HL-60 (cell line): ENCODE data around the gene FGA.

Experiments
- DNase-seq, 2 experiments: peaks; one replicate each; pipeline ENCODE4 v3.0.0-alpha.2; 2010 to 2020; ENCODE audit warnings: low read depth in 1 of 2, low spot score in 1 of 2
- H3K27ac ChIP-seq: fragments of 250-450 bp; sonication (Bioruptor Pico); replicated peaks from 2 replicates; pipeline ENCODE4 v1.5.1; 2020; ENCODE audit warnings: mild to moderate bottlenecking, moderate library complexity
- H3K27me3 ChIP-seq: fragments of 250-450 bp; sonication (Bioruptor Pico); 2 replicates; pipeline ENCODE4 v1.5.1; 2021; ENCODE audit warnings: mild to moderate bottlenecking, moderate library complexity; ENCODE audit not compliant: insufficient read depth, poor library complexity, severe bottlenecking
- H3K4me3 ChIP-seq: replicated peaks from 2 replicates; pipeline ENCODE4 v1.5.1; 2011; ENCODE audit warnings: mild to moderate bottlenecking, control low read depth, low read length; ENCODE audit not compliant: insufficient read depth
- CTCF ChIP-seq: IDR thresholded peaks from one replicate; pipeline ENCODE4 v1.5.1; 2011; ENCODE audit warnings: low read length, control low read depth, inconsistent platforms; ENCODE audit not compliant: insufficient read depth
- GABPA ChIP-seq: IDR thresholded peaks from 2 replicates; pipeline ENCODE4 v1.6.1; 2012; ENCODE audit warnings: low read depth
- POLR2AphosphoS5 ChIP-seq: IDR thresholded peaks from 2 replicates; pipeline ENCODE4 v1.6.1; 2012; ENCODE audit warnings: low read depth
- REST ChIP-seq: IDR thresholded peaks from 2 replicates; pipeline ENCODE4 v1.6.1; 2012; ENCODE audit warnings: low read depth; ENCODE audit not compliant: insufficient replicate concordance
- SPI1 ChIP-seq: IDR thresholded peaks from 2 replicates; pipeline ENCODE4 v1.6.1; 2012; ENCODE audit warnings: low read depth, mild to moderate bottlenecking, borderline replicate concordance

The FGA gene

GRCh38 chr4:154574311-154574710 is 16.2 kb downstream of the FGA start:
- Histone ChIP-seq H3K27me3 (no peaks in the 10 kb centered on the region), H3K27ac (no peak overlapping the region), H3K4me3 (no peak overlapping the region)
- TF ChIP-seq CTCF, result no peak
- no peak for TF ChIP-seq REST
- no peak for TF ChIP-seq POLR2AphosphoS5
- no peak for TF ChIP-seq GABPA
- no peak for TF ChIP-seq SPI1
- DNase-seq, result no peak

- Histone ChIP-seq H3K27ac (no peak overlapping the region), H3K4me3 (no peak overlapping the region), H3K27me3 (no peaks in the 10 kb centered on the region)
- DNase-seq, result no peak
- no peak for TF ChIP-seq POLR2AphosphoS5
- no peak for TF ChIP-seq CTCF
- TF ChIP-seq GABPA, result no peak
- no peak for TF ChIP-seq REST
- no peak for TF ChIP-seq SPI1
Measured at GRCh38 chr4:154573190-154573870, 17.2 kb downstream of the FGA start.

GRCh38 chr4:154569584-154569983 is 21.0 kb downstream of the FGA start:
- TF ChIP-seq SPI1 (no peak), REST (no peak), GABPA (no peak), CTCF (no peak), POLR2AphosphoS5 (no peak)
- no peaks in the 10 kb centered on the region for H3K27me3 ChIP-seq
- H3K27ac ChIP-seq, result no peak overlapping the region
- no peak overlapping the region for H3K4me3 ChIP-seq
- DNase-seq, result no peak
